Measurements from ENCODE around the gene PHF20.

PHF20 gene

DNA sequence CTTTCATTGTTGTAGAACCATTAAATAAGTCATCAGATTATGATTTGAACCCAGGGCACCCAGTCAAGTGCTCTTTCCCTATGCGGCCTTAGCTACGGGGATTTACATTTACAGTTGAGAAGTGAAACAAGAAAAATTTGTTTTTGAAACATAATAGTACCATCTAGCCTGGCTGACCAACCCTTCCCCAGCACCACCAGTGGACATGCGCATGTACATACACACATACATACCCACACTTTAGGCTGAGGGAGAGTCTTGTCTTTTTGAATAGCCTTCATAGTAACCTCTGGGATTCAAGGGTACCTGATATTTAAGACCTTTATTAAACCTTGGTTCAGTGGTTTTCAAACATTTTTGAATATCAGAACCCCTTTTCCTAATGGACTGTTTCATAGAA is 148.7 kb downstream of the PHF20 start:
- H3K36me3 ChIP-seq (replicated peaks; ENCODE audit: insufficient read depth, low read length): no peaks in the 10 kb centered on the region
- H3K9ac ChIP-seq (ENCODE audit: low read length): no peak overlapping the region
- no peaks in the 10 kb centered on the region for H4K20me1 ChIP-seq (ENCODE audit: insufficient read depth, low read length)
- no peak overlapping the region for H2AFZ ChIP-seq (ENCODE audit: low read length)
- no peak overlapping the region for H3K4me3 ChIP-seq (ENCODE audit: low read length)
- no peak overlapping the region for H3K4me2 ChIP-seq (ENCODE audit: low read depth, low read length)
- H3K27me3 ChIP-seq (replicated peaks; ENCODE audit: insufficient read depth, low read length): no peaks in the 10 kb centered on the region
- no peaks in the 10 kb centered on the region for H3K9me2 ChIP-seq (replicated peaks; ENCODE audit: insufficient read depth, low read length)
- no peaks in the 10 kb centered on the region for H3K79me2 ChIP-seq (ENCODE audit: low read length)
- DNase-seq: no peak
- H3K4me1 ChIP-seq (ENCODE audit: low read length): no peaks in the 10 kb centered on the region
- H3F3A ChIP-seq (ENCODE audit: insufficient read depth, low read length): no peaks in the 10 kb centered on the region
- TF ChIP-seq EZH2phosphoT487 (IDR thresholded peaks at IDR 0.05; ENCODE audit: low read length) (no peak), CTCF (IDR thresholded peaks at IDR 0.05; ENCODE audit: low read length) (no peak), EZH2 (optimal IDR thresholded peaks at IDR 0.05; ENCODE audit: low read depth, low read length) (no peak)
- H3K27ac ChIP-seq (ENCODE audit: low read length): no peak overlapping the region
- no peaks in the 10 kb centered on the region for H3K9me3 ChIP-seq (replicated peaks; ENCODE audit: insufficient read depth, low read length)

GRCh38 chr20:35929301-35929700 is 157.5 kb downstream of the PHF20 start:
- Histone ChIP-seq H3K27ac (ENCODE audit: low read length) (no peak overlapping the region), H3K9ac (ENCODE audit: low read length) (no peak overlapping the region), H3K27me3 (replicated peaks; ENCODE audit: insufficient read depth, low read length) (no peaks in the 10 kb centered on the region), H3K9me2 (replicated peaks; ENCODE audit: insufficient read depth, low read length) (no peaks in the 10 kb centered on the region), H3K79me2 (ENCODE audit: low read length) (no peaks in the 10 kb centered on the region), H3K36me3 (replicated peaks; ENCODE audit: insufficient read depth, low read length) (0 out of 2 replicates have a peak, but pooled peaks cover 2% of the 10 kb centered on the region), H4K20me1 (ENCODE audit: insufficient read depth, low read length) (no peaks in the 10 kb centered on the region), H3K4me1 (ENCODE audit: low read length) (no peaks in the 10 kb centered on the region), H3K4me2 (ENCODE audit: low read depth, low read length) (no peak overlapping the region), H3K9me3 (replicated peaks; ENCODE audit: insufficient read depth, low read length) (no peaks in the 10 kb centered on the region), H3K4me3 (ENCODE audit: low read length) (no peak overlapping the region), H2AFZ (ENCODE audit: low read length) (no peak overlapping the region), H3F3A (ENCODE audit: insufficient read depth, low read length) (no peaks in the 10 kb centered on the region)
- TF ChIP-seq CTCF (IDR thresholded peaks at IDR 0.05; ENCODE audit: low read length): no peak
- no peak for TF ChIP-seq EZH2 (optimal IDR thresholded peaks at IDR 0.05; ENCODE audit: low read depth, low read length)
- TF ChIP-seq EZH2phosphoT487 (IDR thresholded peaks at IDR 0.05; ENCODE audit: low read length): no peak
- DNase-seq: no peak

DNA sequence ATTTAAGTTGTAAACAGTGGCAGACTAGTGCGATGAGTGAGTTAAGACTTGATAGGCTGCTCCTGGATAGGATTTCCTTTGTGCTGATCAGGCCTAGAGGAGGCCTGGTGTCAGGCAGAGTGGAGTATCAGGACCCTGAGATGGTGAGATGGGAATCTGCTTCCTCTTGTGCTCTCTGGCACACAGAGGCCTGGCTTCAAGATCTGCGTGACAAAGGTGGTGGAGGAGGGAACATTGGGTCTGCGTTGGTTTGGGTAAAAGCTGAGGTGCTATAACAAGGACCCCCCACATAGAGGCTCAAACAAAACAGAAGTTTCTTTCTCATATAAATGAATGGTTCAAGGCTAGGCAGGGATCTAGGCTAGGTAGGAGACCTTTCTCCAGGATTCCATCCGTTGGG is 162.2 kb downstream of the PHF20 start:
- no peaks in the 10 kb centered on the region for H3K36me3 ChIP-seq (replicated peaks; ENCODE audit: insufficient read depth, low read length)
- TF ChIP-seq EZH2 (optimal IDR thresholded peaks at IDR 0.05; ENCODE audit: low read depth, low read length): no peak
- TF ChIP-seq CTCF (IDR thresholded peaks at IDR 0.05; ENCODE audit: low read length): no peak
- no peak for DNase-seq
- no peak overlapping the region for H3K4me3 ChIP-seq (ENCODE audit: low read length)
- no peak overlapping the region for H3K27ac ChIP-seq (ENCODE audit: low read length)
- no peaks in the 10 kb centered on the region for H3K79me2 ChIP-seq (ENCODE audit: low read length)
- H3K9ac ChIP-seq (ENCODE audit: low read length): no peak overlapping the region
- no peaks in the 10 kb centered on the region for H3K9me3 ChIP-seq (replicated peaks; ENCODE audit: insufficient read depth, low read length)
- H3K9me2 ChIP-seq (replicated peaks; ENCODE audit: insufficient read depth, low read length): no peaks in the 10 kb centered on the region
- H3K4me2 ChIP-seq (ENCODE audit: low read depth, low read length): no peak overlapping the region
- H3K27me3 ChIP-seq (replicated peaks; ENCODE audit: insufficient read depth, low read length): no peaks in the 10 kb centered on the region
- H2AFZ ChIP-seq (ENCODE audit: low read length): no peak overlapping the region
- no peaks in the 10 kb centered on the region for H4K20me1 ChIP-seq (ENCODE audit: insufficient read depth, low read length)
- no peaks in the 10 kb centered on the region for H3K4me1 ChIP-seq (ENCODE audit: low read length)
- H3F3A ChIP-seq (ENCODE audit: insufficient read depth, low read length): no peaks in the 10 kb centered on the region
